Activated CD4-positive, alpha-beta T cell treated with anti-CD3 and anti-CD28 coated beads, Interleukin-2, amount 50 U/mL, for 1 hour (primary cell): ENCODE measurements around the gene NAIP.
"Not testable (repeated sequence)": the region's sequence is repeated elsewhere in the genome, so short reads cannot be mapped to it uniquely, and the experiment has no call there.

Experiments used
- DNase-seq: peaks from one replicate; pipeline ENCODE4 v3.0.0-alpha.2; 2020

Gene NAIP, protein sequence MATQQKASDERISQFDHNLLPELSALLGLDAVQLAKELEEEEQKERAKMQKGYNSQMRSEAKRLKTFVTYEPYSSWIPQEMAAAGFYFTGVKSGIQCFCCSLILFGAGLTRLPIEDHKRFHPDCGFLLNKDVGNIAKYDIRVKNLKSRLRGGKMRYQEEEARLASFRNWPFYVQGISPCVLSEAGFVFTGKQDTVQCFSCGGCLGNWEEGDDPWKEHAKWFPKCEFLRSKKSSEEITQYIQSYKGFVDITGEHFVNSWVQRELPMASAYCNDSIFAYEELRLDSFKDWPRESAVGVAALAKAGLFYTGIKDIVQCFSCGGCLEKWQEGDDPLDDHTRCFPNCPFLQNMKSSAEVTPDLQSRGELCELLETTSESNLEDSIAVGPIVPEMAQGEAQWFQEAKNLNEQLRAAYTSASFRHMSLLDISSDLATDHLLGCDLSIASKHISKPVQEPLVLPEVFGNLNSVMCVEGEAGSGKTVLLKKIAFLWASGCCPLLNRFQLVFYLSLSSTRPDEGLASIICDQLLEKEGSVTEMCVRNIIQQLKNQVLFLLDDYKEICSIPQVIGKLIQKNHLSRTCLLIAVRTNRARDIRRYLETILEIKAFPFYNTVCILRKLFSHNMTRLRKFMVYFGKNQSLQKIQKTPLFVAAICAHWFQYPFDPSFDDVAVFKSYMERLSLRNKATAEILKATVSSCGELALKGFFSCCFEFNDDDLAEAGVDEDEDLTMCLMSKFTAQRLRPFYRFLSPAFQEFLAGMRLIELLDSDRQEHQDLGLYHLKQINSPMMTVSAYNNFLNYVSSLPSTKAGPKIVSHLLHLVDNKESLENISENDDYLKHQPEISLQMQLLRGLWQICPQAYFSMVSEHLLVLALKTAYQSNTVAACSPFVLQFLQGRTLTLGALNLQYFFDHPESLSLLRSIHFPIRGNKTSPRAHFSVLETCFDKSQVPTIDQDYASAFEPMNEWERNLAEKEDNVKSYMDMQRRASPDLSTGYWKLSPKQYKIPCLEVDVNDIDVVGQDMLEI (N-terminal part only)

DNA sequence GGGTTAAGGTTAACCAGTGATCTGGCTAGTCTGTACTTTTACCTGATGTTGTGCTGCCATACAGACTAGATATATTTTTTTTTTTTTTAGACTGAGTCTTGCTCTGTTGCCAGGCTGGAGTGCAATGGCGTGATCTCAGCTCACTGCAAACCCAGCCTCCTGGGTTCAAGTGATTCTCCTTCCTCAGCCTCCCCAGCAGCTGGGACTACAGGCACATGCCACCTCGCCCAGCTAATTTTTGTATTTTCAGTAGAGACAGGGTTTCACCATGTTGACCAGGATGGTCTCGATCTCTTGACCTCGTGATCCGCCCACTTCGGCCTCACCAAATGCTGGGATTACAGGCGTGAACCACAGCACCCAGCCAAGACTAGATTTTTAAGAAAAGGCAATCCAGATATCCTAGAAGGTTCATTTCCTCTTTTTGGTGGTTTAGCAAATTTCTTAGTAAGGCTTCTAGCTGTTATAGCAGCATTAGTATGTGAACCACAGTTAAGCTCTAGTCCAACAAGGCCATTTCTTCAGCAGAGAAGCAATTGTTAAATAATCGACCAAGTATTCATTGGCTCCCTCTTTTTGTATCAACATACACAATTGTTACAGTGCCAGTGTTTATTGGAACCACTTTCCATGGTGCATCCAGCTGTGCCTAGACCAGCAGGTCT, at the start of gene NAIP:
Gene NAIP (minus strand): TSS at position 51 of the 665 bp plus-strand sequence. CDS start 12,424 bp downstream, outside the sequence.
- not testable (repeated sequence) for DNase-seq

DNA sequence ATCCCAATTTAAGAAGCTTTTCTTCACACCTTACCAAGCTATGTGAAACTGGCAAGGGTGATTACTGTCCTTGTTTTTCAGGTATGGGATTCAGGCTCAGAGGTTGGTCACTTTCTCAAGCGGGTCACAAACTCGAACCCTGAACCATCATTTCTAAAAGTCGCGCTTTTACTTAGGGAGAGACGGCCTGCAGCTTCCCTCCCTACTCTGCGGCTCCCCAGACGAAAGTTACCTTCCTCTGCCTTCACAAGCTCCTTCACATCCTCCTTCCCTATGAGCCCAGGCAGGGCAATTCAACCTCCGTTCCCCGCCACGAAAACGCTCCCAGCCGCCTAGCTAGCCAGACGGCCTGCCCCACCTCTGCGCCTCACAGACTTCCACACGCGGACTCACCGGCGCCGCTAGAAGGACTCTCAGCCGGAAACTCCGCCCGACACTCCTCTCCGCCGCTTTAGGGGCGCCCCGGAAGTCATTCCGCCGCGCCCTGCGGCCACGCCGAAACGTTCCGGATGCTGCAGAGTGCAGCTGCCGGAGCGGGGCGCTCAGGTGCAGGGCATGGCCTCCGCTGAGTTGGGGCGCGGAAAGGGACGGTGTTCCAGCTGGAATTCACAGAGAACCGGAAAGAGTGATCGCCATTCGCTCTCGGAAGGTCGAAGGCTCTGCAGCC, 42.3 kb upstream of the NAIP start, which contains the start of gene GTF2H2:
Gene GTF2H2 (minus strand): TSS at position 415 of the 667 bp plus-strand sequence. CDS start 4,913 bp downstream, outside the sequence.
- DNase-seq, result not testable (repeated sequence)

DNA sequence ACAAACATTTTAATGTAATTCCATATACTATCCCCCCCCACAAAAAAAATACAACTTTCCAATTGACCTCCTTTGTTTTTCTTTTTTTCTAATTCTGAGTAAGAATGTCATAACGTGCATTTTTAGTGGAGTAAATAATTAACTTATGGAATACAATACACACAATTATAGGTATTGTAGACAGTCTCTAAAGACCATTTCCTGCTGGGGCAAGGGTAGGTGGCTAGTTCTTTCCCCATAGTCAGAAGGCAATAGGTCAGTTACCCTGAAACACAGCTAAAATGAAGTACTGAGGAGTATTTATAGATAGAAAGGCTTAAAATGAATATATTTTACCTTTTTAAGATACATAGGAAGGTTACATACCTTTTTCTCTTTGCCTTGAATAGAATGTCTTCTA, 36.2 kb upstream of the NAIP start:
- not testable (repeated sequence) for DNase-seq

DNA sequence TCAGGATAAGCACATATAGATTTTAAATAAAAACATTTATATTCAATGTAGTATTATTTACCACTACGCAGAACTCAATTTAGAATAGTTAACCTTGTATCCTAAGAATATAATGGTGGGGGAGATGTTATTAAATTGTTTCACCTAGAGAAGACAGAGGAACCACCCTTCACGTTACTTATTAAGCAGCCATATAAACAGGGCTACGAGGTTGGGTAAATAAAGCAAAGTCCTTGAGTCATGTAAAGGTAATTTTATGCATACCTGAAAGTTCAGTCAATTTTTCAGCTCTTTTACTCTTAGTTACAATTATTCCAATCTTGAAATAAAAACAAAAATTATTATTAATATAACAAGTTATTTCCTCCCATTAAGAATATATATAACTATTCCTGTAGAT, 34.3 kb upstream of the NAIP start:
- not testable (repeated sequence) for DNase-seq

DNA sequence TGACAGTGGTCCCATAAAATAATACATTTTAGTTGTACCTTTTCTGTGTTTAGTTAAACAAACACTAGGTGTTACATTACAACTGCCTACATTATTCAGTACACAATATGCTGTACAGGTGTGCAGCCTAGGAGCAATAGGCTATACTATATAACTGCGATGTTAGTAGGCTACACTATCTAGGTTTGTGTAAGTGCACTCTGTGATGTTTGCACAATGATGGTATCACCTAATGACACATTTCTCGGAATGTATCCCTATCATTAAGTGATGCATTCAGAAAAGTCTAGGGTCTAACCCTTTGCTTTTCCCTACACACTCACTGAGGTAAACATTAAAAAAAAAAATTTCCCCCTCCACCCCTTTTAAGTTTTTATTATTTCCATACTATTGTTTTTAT, 19.7 kb upstream of the NAIP start:
- not testable (repeated sequence) for DNase-seq

DNA sequence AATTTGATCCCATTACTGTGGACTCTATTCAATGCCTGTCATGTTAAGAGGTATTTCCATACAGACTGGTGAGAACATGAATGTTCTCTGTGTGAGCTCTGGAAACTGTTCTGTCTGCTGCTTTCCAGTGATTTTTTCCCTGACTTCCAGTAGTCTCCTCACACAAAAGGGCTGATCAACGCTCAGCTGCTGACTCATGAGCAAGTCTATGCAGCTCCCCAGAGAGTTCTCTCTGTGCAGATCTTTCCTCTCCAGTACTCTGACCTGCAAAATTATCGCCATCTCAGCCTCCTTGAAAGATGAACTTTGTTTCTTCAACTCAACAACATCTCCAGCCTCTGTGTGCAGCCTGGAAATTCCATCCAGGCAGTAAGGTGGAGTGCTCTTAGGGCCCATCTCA, 19.0 kb upstream of the NAIP start:
- DNase-seq, result not testable (repeated sequence)

DNA sequence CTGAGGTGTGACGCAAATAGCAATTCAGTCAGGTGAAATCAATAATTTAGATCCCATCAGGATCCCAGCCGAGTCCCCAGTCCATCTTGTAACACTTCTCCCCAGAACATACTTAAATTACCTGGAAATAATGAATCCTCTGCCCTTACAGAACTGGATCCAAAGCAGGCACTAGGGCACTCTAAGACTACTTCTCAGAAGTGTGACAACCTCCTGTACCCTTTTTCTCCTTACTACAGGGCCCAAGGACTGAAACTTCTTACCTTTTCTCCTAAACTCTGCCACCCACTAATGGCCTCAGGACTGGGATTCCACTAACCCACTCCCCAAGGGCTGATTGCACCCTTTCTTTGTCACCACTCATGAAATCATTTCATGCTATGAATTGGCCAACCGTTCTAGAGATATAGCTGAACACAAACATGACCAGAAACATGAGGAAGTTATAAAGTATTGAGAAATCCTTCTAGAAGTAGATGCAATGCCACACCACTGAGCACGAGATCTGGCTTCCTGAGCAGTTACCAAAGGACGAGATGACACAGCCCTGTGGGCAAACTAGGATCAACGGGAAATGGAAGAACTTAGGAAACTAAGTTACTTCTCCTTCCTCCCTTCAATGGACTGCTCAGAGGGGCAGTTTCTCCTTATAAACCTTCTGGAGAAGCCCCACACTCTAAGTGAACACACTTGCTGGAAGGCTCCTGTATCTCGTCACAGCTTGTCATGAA, 6.1 kb upstream of the NAIP start:
- DNase-seq, result not testable (repeated sequence)

DNA sequence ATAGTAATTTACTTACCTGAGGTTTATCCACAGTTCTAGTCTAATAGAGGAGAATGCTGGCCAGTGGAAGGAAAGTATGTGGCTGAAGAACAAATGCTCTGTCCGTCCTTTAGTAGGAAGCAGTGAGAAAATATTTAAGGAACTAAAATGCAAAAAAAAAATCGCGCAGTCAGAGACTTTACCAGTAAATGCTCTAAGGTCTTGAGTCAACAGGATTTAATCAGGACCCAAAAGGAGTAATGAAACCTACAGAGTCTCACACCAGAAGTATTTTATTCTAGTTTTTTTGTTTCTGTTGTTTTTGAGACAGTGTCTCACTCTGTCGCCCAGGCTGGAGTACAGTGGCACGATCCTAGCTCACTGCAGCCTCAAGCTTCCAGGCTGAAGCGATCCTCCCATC, 4.5 kb downstream of the NAIP start:
- not testable (repeated sequence) for DNase-seq

DNA sequence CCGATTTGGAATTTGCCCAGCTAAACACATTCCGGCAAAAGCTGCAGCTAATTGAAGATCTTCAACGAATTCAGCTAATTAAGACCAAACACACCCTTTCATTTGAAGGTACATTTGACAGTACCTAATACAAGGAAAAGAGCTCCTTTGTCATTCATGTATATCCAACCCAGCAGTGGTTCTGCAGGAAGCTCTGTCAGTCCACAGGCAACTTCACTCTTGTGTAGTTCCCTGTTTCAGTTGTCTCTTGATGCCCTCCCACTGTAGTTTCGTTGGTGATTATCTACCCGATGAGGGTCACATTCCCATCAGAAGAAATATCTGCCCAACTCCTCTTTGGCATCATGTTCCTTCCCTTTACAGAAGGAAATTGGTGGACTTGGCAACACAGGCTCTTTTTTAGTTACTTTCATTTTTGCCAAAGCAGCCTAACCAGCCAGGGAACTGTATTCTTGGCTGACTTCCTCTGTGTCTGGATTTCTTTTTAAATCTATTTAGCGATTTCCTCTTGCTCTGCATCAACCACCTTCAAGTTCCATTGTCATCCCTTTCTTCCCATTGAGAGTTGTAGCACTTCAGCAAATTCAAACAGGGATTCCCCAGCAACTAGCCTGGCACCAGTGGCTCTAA, 6.6 kb downstream of the NAIP start:
- not testable (repeated sequence) for DNase-seq

DNA sequence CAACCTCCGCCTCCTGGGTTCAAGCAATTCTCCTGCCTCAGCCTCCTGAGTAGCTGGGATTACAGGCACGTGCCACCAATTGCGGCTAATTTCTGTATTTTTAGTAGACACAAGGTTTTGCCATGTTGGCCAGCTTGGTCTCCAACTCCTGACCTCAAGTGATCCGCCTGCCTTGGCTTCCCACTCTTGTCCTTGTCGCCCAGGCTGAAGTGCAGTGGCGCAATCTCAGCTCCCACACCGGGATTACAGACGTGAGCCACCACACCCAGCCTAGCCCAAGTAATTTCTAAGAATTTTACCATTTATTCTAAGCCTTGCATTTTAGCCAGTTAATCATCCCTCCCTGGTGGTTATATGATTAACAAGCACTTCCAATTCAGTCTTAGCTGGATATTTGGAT, 11.0 kb downstream of the NAIP start:
- no peak for DNase-seq

DNA sequence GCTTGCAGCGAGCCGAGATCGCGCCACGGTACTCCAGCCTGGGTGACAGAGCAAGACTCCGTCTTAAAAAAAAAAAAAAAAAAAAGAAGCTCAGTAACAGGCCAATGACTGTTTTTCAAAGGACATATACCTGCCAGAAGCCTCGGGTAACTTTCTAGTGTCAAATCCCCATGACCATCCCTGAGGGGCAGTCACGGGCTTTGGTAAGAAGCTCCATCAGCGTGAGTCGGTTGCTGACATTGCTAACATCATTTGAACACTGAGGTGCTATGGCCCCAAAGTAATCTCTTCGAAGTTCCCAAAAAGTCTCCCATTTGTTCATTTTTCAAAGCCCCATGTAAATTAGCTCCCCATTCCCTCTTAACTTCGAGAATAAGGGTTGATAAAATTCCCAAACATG, 11.6 kb downstream of the NAIP start:
- no peak for DNase-seq

DNA sequence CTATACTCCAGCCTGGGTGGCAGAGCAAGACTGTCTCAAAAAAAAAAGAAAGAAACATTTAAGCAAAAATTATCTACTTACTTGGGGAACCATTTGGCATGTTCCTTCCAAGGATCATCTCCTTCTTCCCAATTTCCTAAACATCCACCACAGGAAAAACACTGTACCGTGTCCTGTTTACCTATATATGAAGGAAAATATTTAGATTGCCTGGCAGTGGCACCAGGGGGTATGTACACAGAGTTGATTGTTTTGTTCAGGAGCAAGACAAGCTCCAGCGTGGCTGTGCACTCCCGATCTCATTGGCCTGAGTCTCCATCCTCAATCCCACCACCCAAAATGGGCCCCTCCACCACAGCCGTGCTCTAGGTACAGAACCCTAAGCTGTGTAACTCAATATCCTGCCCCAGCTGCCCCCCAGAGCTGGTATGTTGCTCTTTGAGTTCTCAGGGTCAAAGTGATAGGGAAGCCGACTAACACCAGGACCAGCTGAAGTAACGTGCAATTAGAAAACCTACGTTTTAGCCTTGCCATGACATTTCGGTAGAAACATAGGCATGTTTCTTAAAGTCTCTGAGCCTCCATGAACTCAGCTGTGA, 13.8 kb downstream of the NAIP start:
- DNase-seq, result no peak

DNA sequence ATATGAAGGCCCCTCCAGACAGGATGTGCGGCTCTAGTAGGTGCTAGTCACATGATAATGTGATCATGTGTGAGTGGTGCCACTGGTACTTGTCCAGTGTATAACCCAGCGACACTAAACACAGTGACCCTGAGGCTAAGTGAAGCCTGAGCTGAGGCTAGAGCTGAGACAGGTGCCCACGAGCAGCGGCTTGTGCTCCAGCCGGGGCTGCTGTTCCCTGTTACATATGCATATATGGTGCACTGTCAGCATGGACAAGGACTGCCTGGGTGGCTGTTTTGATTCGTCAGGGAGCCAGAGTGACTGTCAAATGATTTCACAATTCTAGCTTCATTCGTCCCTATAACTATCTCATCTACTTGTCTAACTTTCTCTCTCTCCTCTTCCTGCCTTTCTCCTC, 18.2 kb downstream of the NAIP start:
- not testable (repeated sequence) for DNase-seq

DNA sequence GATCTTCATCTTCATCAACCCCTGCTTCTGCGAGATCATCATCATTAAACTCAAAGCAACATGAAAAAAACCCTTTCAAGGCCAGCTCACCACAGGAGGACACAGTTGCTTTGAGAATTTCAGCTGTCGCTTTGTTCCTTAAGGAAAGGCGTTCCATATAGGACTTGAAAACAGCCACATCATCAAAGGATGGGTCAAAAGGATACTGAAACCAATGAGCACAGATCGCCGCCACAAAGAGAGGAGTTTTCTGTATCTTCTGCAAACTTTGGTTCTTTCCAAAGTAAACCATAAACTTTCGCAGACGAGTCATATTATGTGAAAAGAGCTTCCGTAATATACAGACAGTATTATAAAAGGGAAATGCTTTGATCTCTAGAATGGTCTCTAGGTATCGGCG, 40.3 kb downstream of the NAIP start:
- not testable (repeated sequence) for DNase-seq

DNA sequence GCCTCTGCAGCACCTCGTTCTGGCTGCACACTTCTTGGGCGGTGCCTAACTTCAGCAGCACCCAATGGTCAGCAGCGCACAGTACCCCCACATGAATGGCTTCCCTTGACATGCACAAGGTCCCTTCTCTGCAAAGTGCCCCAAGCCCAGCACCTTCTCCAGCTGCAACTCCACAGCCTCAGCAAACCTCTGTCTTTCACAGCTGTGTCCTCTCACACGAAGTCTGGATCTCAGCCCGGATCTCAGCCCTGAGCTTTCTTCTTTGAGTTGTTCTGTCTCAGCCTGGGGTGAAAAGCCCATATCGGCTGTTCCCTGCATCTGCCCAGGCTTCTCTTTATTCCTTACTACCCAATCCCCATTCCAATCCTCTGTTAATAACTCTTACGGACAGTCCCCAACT, 57.9 kb downstream of the NAIP start:
- DNase-seq, result not testable (repeated sequence)

DNA sequence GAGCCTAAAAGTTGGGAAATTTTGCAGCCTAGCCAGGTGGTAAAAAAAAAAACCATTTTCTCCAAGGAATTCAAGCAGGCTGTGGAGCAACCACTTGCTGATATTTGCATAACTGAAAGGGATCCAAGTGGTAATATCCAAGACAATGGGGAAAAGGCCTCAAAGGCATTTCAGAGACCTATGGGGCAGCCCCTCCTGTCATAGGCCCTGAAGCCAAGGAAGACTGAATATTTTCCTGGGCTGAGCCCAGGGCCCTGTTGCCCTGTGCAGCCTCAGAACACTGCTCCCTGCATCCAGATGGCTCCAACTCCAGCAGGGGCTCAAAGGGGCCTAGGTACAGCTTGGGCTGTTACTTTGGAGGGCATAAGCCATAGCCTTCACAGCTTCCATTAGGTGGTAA, 60.6 kb downstream of the NAIP start:
- not testable (repeated sequence) for DNase-seq

DNA sequence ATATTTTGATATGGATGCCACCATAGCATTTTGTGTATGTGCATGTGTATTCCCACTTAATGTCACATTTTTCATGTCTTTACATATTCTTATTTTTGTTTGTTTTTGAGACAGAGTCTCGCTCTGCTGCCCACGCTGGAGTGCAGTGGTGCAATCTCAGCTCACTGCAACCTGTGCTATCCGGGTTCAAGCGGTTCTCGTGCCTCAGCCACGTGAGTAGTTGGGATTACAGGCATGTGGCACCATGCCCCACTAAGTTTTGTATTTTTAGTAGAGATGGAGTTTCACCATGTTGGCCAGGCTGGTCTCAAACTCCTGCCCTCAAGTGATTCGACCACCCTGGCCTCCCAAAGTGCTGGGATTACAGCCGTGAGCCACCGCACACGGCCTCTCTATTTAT, 72.1 kb downstream of the NAIP start:
- not testable (repeated sequence) for DNase-seq

DNA sequence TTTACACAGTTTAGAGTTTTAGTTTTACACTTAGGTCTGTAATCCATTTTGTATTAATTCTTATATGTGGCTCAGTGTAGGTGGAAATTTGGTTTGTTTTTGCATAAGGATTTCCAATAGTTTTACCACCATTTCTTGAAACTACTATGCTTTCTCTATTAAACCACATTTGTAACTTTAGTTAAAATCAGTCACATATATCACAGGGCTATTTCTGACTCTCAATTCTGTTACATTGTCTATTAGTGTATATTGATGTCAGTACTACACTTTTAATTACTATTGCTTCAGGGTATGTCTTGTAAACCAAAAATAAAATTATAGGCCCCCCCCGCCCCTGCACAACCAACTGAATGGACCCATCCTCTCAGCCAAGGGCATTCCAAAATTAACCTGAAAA, 92.6 kb downstream of the NAIP start:
- DNase-seq, result not testable (repeated sequence)

DNA sequence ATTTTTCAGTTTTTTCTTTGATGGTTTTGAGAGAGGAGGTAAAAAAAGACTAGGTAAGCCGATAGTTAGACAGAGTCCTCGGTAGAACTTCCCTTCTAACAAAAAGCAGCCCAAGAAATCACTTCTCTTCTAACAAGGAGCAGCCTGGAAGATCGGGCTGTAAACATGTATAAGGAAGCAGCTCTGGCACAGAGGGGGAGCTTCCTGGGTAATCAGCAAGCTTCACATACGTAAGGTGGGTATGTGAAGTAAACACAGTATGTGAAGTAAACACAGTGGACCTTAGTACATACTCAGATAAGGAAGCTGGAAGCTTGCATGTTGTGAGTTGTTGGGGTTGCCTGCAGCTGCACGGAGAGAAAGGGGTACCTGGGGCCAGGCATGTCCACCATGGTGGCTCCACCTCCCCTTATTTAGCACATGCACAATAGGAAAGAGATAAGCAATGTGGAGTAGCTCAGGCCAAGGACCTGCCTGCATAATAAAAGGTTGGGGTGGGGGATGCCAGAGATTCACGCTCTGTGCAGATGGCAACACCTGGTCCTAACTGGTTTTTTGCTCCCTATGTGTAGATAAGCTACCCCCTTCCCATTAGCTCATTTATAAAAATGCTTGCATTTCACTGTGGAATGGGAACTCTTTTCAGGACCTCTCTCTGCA, 93.3 kb downstream of the NAIP start:
- DNase-seq, result not testable (repeated sequence)

DNA sequence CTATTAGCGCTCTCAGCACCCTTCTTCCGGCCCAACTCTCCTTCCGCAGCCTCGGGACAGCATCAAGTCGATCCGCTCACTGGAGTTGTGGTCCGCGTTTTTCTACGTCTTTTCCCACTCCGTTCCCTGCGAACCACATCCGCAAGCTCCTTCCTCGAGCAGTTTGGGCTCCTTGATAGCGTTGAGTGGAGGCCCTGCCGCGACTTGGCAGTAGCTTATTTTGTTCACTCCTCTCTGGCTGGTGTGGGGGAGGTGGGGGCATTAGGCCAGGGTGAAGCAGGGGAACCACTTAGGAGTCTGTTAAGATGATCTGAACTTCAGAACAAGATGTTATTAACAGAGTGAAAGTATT, 100.0 kb downstream of the NAIP start:
- not testable (repeated sequence) for DNase-seq
